HS-5 (cell line): ENCODE data around the gene CORO7.
"Not testable (repeated sequence)": the region's sequence is repeated elsewhere in the genome, so short reads cannot be mapped to it uniquely, and the experiment has no call there.

ENCODE experiments used
- DNase-seq: peaks from one replicate; pipeline ENCODE4 v3.0.0-alpha.2; 2012; ENCODE audit warnings: low read depth

Gene CORO7

GRCh38 chr16:4352843-4353242 is 63.6 kb downstream of the CORO7 start:
- DNase-seq, result no peak

DNA sequence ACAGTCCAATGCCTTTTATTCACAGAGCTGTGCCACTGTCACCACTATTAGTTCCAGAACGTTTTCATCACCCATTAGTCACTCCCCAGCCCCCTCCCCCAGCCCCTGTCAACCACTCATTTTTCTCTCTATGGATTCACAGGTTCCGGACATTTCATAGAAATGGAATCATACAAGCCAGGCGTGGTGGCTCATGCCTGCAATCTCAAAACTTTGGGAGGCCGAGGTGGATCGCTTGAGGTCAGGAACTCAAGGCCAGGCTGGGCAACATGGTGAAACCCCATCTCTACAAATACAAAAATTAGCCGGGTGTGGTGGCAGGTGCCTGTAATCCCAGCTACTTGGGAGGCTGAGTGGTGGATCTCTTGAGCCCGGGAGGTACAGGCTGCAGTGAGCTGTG is 64.5 kb downstream of the CORO7 start:
- DNase-seq, result no peak

DNA sequence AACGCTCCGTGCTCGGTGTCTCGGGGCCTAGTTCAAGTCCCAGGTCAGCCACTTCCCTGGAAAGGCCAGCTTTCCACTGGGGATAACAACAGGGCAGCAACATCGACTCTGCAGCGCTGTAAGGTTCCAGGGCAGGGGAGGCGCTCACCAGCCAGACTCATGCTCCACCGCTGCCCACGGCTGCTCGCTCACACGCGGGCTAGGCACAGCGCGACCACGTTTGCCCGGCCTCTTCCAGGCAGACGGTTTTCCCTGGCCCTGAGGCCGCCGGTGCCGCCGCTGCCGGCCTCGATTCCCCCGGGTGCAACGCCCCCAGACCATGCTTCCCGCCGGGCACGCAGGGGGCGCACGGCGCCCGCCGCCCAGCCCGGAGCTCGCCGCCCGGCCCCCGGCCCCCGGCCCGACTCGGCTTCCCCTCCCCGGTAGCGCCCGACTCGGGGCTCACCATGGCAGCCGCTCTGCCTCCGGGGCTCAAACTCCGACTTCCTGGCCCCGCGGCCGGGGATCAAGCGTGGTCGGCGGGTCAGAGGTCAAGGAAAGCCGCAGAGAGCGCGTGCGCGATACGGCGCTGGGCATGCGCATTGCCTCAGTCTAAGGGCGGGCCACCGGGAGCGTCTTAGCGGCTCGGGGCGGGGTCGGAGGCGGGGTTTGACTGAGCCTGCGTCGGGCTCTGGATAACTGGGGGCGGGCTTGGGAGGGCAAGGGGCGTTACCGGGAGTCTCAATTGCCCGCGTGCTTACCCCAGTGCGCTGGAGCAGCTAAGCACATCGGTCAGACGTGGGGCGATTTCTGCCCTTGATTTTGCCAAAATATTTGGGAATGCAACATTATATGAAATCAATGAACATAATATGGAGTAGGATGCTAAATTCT is 65.4 kb downstream of the CORO7 start, which contains the start of gene PAM16:
TSS of gene PAM16 (minus strand) at position 535 of the 873 bp plus-strand sequence. CDS start at position 448, 87 bp downstream.
- DNase-seq, result peak; percentile 78

DNA sequence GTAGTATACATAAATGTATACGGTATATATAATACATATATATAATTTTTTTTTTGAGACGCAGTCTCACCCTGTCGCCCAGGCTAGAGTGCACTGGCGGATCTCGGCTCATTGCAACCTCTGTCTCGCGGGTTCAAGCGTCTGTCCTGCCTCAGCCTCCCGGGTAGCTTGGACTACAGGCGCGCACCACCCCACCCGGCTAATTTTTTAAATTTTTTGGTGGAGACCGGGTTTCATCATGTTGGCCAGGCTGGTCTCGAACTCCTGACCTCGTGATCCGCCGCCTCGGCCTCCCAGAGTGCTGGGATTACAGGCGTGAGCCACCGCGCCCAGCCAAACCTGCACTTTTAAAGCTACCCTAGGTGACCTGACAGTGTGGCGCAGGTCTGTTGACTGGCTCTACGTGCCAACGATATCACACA is 66.0 kb downstream of the CORO7 start:
- DNase-seq, result no peak

GRCh38 chr16:4349332-4349731 is 67.1 kb downstream of the CORO7 start:
- DNase-seq, result no peak

DNA sequence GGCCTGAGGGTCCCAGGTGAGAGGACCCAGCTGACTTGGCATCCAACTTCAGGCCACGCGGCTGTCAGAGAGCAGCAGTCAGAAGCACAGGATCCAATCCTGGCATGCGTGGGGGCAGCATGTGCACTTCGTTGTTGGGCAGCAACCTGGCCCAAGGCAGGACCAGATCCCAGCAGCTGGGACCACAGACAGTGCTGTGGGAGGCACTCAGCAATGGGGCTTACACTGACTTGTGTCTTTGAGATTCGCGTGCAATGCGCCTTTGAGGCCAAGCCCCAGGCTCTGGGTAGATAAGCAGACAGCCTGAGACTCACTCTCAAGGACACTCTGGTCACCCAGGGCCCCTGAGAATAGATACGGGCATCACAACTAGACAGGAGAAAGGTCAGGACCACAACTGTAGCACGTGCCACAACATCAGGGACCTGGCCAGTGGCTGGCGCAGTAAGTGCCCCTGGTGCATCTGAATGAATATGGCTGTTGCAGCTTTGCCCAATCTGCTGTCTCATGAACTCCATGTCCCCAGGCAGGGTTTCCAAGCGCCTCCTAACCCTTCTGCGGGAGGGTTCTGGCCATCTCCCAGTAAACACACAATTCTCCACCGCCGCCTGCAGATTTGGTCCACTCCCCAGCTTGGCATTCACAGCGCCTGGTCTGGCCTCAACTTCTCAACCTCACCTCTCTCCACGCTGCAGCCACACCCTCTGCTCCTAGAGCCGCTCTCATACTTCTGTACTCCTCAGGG is 68.5 kb downstream of the CORO7 start:
- DNase-seq, result no peak

GRCh38 chr16:4347010-4347409 is 69.4 kb downstream of the CORO7 start:
- DNase-seq, result no peak

GRCh38 chr16:4345836-4346781 is 70.3 kb downstream of the CORO7 start:
- no peak for DNase-seq

DNA sequence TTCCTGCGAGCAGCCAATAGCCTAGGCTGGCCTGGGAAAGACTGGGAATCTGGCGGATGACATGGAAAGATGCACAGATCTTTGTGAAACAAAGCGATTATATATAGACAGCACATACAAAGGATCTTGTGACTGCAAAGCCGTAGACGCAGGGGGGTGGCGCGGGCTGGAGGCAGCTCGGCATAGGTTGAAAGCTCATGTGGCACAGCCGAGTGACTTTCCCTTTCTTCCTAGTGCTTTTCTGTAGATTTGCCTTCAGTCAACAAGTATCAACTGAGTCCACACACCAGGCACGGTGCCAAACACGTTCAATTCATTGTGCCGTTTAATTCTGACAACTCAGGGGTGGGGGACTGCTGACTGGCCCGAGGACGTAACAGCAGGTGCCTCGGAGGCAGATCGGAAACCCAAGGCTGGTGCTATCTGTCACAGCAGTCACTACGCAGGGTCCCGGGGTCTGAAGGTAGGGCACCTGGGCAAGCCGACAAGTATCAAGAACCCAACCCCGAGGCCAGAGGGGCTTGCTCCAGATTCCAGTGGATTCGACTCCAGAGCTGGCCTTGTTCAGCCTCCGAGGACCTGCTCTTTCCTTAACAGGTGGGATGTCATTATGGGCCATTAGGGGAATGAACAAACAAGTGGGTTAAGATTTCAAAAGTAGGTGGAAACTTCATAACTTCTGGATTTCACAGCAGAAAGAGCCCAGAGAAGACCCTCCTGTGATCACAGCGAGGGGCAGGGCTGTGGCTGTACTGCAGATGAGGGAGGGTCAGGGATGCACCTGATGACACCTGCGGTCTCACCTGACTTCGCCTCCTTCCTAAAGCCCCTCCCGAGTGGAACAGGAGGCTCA is 71.2 kb downstream of the CORO7 start:
- DNase-seq, result no peak

DNA sequence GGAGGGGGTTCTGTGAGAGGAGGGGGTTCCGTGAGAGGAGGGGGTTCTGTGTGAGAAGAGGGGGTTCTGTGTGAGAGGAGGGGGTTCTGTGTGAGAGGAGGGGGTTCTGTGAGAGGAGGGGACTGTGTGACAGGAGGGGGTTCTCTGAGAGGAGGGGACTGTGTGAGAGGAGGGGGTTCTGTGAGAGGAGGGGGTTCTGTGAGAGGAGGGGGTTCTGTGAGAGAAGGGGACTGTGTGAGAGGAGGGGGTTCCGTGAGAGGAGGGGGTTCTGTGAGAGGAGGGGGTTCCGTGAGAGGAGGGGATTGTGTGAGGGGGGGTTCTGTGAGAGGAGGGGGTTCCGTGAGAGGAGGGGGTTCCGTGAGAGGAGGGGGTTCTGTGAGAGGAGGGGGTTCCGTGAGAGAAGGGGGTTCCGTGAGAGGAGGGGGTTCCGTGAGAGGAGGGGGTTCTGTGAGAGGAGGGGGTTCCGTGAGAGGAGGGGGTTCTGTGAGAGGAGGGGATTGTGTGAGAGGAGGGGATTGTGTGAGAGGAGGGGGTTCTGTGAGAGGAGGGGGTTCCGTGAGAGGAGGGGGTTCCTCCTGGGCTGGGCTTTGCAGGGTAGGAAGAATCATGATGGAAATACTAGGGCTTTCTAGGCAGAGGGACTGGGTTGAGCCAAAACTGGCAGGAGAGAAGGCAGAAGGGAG is 72.0 kb downstream of the CORO7 start:
- not testable (repeated sequence) for DNase-seq

GRCh38 chr16:4342866-4343744 is 73.3 kb downstream of the CORO7 start:
- no peak for DNase-seq

- no peak for DNase-seq
Measured at GRCh38 chr16:4341250-4341649, 75.1 kb downstream of the CORO7 start.

DNA sequence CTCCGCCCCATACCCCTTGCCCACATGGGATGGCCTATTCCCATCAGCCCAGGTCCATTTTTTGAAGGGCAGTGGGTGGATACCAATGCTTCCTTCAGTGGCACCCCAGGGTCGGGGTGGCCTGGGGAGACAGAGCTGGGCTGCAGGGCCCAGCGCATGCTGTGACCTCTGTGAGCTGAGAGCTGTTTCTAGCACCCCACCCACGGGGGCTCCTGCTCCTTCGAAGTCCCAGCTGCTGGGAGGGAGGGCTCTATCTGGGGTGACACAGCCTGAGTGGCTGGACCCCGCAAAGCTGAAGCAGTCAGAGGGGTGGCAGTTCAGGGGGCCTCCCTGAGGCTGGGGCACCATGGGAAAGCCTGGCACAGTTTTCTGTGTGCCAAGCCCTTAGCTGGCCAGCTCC is 76.0 kb downstream of the CORO7 start:
- no peak for DNase-seq

GRCh38 chr16:4339909-4340308 is 76.5 kb downstream of the CORO7 start:
- no peak for DNase-seq

GRCh38 chr16:4339455-4339854 is 76.9 kb downstream of the CORO7 start:
- no peak for DNase-seq

GRCh38 chr16:4338712-4339299 is 77.6 kb downstream of the CORO7 start:
- no peak for DNase-seq

DNA sequence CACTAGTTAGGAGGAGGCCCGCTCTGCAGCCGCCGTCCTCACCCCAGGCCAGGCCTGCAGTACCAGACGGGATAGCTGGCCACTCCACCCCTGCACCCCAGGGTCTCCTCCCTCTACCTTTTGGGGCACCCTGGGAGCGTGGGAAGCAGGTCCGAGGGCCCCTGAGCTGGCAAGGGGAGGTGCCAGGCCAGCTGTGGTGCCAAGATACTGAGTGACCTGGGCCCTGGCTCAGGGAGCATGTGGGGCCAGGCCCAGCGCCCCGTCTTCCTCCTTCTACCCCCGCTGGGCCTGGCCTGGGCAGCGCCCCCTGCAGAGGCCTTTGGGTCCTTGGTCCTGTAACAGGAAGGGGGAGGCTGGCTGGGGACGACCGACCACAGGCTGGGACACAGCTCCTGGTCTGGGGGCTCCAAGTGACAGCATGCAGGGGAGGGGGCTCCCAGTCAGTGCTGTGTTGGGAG is 78.2 kb downstream of the CORO7 start:
- no peak for DNase-seq

- no peak for DNase-seq
Measured at GRCh38 chr16:4337540-4338088, 78.8 kb downstream of the CORO7 start.
